Transverse colon (tissue), 4 donors: ENCODE results near the gene GCDH.

ENCODE experiments used
- EP300 ChIP-seq: sonication (generic); formaldehyde crosslinking; IDR thresholded peaks from one replicate; pipeline ENCODE4 v1.6.1; 2017; ENCODE audit warnings: antibody characterized with exemption, low read depth
- POLR2A ChIP-seq: fragments of 450-650 bp; IDR thresholded peaks from one replicate; pipeline ENCODE4 v1.6.1; 2016; ENCODE audit warnings: antibody characterized with exemption, mild to moderate bottlenecking, moderate library complexity
- POLR2AphosphoS5 ChIP-seq, 3 donors: sonication (generic); formaldehyde crosslinking; IDR thresholded peaks; one replicate each; pipeline ENCODE4 v1.6.1; 2016; ENCODE audit warnings: antibody characterized with exemption in 3 of 3
- TF ChIP-seq, protein P1 (sequence below), 5 experiments: fragments of 200-600 bp in 3 of 5; fragments of 450-650 bp in 2 of 5; sonication (generic) in 3 of 5; IDR thresholded peaks; 1 replicate in 2 of 5; 2 replicates in 3 of 5; pipeline ENCODE4 v1.5.1; 2016 to 2017; ENCODE audit warnings: antibody characterized with exemption in 5 of 5, inconsistent platforms in 3 of 5, mild to moderate bottlenecking in 2 of 5, moderate library complexity in 1 of 5

DNA sequence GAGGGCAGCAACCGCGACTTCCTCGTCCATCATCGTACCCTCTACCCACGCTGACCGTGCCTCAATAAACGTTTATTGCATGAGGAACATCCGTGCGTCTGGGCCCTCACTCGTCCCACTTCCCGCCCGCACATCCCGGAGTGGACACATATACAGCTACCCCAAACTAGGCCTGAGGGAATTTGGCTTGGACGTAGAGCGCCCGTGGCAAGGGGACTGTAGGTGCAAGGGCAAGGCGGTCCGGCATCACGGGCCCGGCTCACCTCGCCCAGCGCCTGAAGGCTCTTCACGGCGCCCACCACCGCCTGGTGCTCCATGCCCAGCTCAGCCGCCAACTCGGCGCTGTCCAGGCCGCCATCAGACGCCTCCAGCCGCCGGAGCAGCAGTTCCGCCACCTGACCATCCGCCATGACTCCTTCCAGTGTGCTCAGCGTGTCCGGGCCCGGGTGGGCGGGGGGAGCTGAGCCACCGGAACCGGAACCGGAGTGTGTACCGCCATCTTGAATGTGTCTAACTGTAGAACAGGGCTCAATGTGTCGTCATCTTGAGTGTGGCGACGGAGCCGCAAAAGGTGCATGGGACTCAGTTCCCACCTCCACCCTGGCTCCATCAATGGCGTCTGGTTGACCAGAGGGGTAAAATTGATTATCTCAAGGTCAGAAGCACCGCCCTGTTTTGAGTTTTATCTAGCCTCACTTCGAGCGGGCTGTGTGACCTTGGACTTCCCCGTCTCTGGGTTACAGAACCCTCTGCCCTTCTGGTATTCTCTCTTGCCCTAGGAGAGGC lies 42.5 kb downstream of the GCDH start, which contains the start of gene FARSA:
- TF ChIP-seq, protein P1, sequence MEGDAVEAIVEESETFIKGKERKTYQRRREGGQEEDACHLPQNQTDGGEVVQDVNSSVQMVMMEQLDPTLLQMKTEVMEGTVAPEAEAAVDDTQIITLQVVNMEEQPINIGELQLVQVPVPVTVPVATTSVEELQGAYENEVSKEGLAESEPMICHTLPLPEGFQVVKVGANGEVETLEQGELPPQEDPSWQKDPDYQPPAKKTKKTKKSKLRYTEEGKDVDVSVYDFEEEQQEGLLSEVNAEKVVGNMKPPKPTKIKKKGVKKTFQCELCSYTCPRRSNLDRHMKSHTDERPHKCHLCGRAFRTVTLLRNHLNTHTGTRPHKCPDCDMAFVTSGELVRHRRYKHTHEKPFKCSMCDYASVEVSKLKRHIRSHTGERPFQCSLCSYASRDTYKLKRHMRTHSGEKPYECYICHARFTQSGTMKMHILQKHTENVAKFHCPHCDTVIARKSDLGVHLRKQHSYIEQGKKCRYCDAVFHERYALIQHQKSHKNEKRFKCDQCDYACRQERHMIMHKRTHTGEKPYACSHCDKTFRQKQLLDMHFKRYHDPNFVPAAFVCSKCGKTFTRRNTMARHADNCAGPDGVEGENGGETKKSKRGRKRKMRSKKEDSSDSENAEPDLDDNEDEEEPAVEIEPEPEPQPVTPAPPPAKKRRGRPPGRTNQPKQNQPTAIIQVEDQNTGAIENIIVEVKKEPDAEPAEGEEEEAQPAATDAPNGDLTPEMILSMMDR (IDR thresholded peaks at IDR 0.05), result no peak
- TF ChIP-seq POLR2AphosphoS5 (IDR thresholded peaks at IDR 0.05) (peak; percentile 86 to 98 (median 97)), POLR2A (peak; percentile 77), EP300 (no peak)
